ENCODE results near the gene SNX32.

DNA sequence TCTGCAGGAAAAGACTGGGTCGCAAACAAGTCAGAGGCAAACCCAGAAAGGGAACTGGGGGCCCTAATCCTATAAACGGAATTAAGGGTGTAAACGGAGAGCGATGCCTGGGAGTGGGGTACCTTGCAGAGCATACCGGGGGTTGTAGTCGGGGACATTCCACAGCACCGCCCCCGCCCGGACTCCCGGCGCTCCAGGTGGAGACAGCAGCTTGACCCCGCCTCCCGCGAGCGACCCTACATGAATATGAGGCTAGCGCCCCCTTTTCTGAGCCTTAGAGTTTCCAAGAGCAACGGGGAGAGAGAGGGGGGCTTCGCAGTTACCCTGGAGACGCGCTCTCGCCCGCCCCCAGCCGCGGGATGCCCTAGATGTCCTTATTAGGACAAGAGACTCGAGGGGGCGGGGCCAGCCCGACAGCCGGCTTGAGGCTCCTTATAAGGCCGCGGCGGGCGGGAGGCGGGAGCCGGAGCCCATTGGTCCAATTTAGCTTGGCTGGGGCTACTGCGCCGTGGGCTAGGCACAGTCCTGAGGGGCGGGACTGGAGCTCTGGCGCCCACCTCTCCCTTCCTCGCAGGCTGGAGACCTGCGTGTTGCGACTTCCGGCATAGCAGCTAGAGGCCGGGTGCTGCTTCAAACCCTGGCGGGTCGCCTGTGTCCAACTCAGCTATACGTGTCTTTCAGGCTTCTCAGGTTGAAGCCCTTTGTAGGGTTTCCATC is 25.5 kb downstream of the SNX32 start:
- TF ChIP-seq CCAR2 (IDR thresholded peaks at IDR 0.05; ENCODE audit: low read depth, low read length) = no peak
- no peak for TF ChIP-seq ZNF780A (CRISPR knock-in tag; IDR thresholded peaks at IDR 0.05)
